Activated naive CD8-positive, alpha-beta T cell (primary cell): ENCODE results near the gene PKD2L1.
"Not testable (repeated sequence)": the region's sequence is repeated elsewhere in the genome, so short reads cannot be mapped to it uniquely, and the experiment has no call there.

Experiments
- H3K27ac Mint-ChIP-seq: one replicate; pipeline ENCODE4 v1.8.0; 2021; ENCODE audit warnings: mixed read lengths
- H3K27me3 Mint-ChIP-seq: one replicate; pipeline ENCODE4 v1.8.0; 2021; ENCODE audit warnings: mixed read lengths
- H3K36me3 Mint-ChIP-seq: one replicate; pipeline ENCODE4 v1.8.0; 2021; ENCODE audit warnings: mixed read lengths
- H3K4me1 Mint-ChIP-seq: one replicate; pipeline ENCODE4 v1.8.0; 2021; ENCODE audit warnings: low read depth, mixed read lengths
- H3K4me3 Mint-ChIP-seq: one replicate; pipeline ENCODE4 v1.8.0; 2021; ENCODE audit warnings: mild to moderate bottlenecking, mixed read lengths
- H3K9me3 Mint-ChIP-seq: one replicate; pipeline ENCODE4 v1.8.0; 2021; ENCODE audit warnings: low read depth, mixed read lengths

The PKD2L1 gene

GRCh38 chr10:100327007-100327717 is 2.9 kb downstream of the PKD2L1 start:
- peak overlapping the region; percentile 46 for H3K27ac Mint-ChIP-seq
- no peaks in the 10 kb centered on the region for H3K9me3 Mint-ChIP-seq
- no peaks in the 10 kb centered on the region for H3K27me3 Mint-ChIP-seq
- no peak overlapping the region for H3K4me3 Mint-ChIP-seq
- H3K36me3 Mint-ChIP-seq, result no peaks in the 10 kb centered on the region
- peaks cover 12% of the 10 kb centered on the region for H3K4me1 Mint-ChIP-seq

DNA sequence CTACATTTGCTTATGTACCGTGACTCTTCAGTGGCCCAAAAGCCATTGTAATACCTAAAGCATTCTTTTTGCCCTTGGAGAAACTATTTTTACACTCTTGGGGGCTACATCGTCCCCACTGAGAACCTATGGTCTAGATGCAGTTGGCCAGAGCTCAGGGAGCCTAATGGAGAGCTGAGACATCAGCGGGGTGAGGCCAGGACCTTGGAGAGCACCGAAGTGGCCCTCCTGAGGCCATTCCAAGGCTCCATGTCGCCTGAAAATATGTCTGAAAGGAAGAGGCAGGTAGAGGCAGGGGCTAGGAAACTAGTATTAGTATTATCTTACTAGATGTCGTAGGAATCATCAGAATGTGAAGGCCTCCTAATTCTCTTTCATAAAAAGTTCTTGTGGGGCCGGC is 4.9 kb downstream of the PKD2L1 start:
- Mint-ChIP-seq H3K36me3 (no peaks in the 10 kb centered on the region), H3K4me1 (peaks cover 12% of the 10 kb centered on the region), H3K9me3 (no peaks in the 10 kb centered on the region), H3K27me3 (no peaks in the 10 kb centered on the region), H3K27ac (no peak overlapping the region), H3K4me3 (no peak overlapping the region)

- Mint-ChIP-seq H3K4me3 (no peak overlapping the region), H3K9me3 (no peaks in the 10 kb centered on the region), H3K27ac (no peak overlapping the region), H3K36me3 (no peaks in the 10 kb centered on the region), H3K27me3 (peaks cover 10% of the 10 kb centered on the region), H3K4me1 (no peaks in the 10 kb centered on the region)
These were observed 10.2 kb downstream of the PKD2L1 start for GRCh38 chr10:100319707-100320402.

DNA sequence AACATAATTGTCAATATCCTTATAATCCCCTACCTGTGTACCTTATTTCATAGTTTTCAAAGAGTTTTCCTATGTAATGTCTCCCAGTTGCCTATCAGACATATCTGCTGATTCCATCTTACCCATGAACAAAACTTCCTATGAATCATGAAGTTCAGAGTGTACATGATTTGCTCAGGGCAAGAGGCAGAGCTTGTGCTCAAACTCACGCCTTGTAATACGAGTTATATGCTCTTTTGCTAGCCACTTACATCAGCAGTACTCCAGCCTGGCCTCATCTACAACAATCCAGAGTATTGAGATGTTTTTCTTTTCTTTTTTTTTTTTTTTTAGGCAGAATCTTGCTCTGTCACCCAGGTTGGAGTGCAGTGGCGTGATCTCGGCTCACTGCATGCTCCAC is 11.8 kb downstream of the PKD2L1 start:
- Mint-ChIP-seq H3K9me3 (no peaks in the 10 kb centered on the region), H3K27me3 (peaks cover 15% of the 10 kb centered on the region), H3K4me1 (no peaks in the 10 kb centered on the region), H3K4me3 (no peak overlapping the region), H3K27ac (no peak overlapping the region), H3K36me3 (no peaks in the 10 kb centered on the region)

DNA sequence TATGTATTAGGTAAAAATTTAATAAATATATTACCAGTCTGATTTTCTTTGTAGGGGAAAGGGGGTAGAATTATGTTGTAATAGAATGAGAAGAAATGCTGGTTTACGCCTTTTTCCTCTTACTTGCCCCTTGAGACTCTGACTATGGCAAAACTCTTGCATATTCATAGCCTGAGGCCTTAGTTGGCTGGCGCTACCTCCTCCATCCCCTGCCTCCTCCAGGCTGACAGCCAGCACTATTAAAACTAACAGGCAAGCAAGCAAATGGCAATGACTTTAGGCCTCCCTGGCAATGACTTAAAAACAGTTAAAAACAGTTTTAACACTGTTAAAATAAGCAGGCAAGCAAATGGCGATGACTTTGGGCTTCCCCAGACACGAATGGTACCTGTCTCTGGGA is 14.4 kb downstream of the PKD2L1 start:
- H3K27ac Mint-ChIP-seq, result no peak overlapping the region
- H3K4me1 Mint-ChIP-seq, result no peaks in the 10 kb centered on the region
- no peak overlapping the region for H3K4me3 Mint-ChIP-seq
- H3K27me3 Mint-ChIP-seq, result peaks cover 18% of the 10 kb centered on the region
- H3K36me3 Mint-ChIP-seq, result no peaks in the 10 kb centered on the region
- H3K9me3 Mint-ChIP-seq, result no peaks in the 10 kb centered on the region

GRCh38 chr10:100311298-100311697 is 18.7 kb downstream of the PKD2L1 start:
- H3K4me1 Mint-ChIP-seq, result no peaks in the 10 kb centered on the region
- no peak overlapping the region for H3K27ac Mint-ChIP-seq
- H3K4me3 Mint-ChIP-seq, result no peak overlapping the region
- H3K27me3 Mint-ChIP-seq, result peaks cover 17% of the 10 kb centered on the region
- no peaks in the 10 kb centered on the region for H3K9me3 Mint-ChIP-seq
- H3K36me3 Mint-ChIP-seq, result no peaks in the 10 kb centered on the region

DNA sequence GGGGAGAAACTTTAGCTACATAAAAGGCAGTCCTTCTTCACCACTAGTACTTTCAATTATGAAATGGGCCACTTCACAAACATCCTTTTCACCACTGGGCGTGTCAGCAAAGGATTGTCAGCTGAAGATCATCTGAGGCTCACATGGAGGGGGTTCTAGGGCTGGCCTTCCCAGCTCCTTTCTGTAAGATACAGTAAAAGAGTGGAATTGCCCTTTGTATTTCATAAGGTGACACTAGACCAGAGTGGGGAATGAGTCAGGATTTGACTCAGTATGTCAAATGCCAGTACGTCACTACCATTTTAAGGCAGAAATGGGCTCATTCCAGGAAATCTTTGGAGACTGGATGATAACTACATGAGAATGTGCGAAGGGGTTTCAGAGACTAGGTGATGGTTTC is 22.3 kb downstream of the PKD2L1 start:
- no peak overlapping the region for H3K27ac Mint-ChIP-seq
- no peaks in the 10 kb centered on the region for H3K9me3 Mint-ChIP-seq
- H3K4me1 Mint-ChIP-seq, result no peaks in the 10 kb centered on the region
- no peaks in the 10 kb centered on the region for H3K36me3 Mint-ChIP-seq
- peaks cover 28% of the 10 kb centered on the region for H3K27me3 Mint-ChIP-seq
- no peak overlapping the region for H3K4me3 Mint-ChIP-seq

DNA sequence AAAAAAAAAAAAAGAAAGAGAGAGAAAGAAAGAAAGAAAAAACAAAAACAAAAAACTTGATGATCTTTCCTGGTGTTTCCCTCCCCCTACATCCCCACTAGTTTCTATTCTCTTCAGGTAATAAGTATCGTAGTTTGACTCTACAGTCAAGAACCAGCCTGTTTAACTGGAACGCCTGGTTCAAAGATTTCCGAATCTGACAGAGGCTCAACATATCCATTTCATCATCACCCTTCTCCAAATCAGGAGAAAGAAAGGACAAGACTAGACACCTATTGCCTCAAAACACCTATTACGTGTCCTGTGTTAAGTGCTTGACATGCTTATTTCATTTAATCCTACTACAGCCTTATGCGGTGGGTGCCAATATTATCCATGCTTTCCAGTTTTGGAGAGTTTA is 23.2 kb downstream of the PKD2L1 start:
- Mint-ChIP-seq H3K4me1 (no peaks in the 10 kb centered on the region), H3K27me3 (peaks cover 28% of the 10 kb centered on the region), H3K9me3 (no peaks in the 10 kb centered on the region), H3K36me3 (no peaks in the 10 kb centered on the region), H3K4me3 (no peak overlapping the region), H3K27ac (no peak overlapping the region)

DNA sequence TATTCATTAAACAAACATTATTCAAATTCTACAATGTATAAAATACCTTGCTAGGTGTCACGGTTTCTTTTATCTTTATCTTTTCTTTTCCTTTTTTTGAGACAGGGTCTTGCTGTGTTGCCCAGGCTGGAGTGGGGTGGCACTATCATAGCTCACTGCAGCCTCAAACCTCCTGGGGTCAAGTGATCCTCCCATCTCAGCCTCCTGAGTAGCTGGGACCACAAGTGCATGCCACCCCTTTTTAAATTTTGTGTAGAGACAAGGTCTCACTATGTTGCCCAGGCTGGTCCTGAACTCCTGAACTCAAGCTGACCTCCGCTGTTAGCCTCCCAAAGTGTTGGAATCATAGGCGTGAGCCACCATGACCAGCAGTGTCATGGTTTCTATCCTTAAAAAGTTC is 25.6 kb downstream of the PKD2L1 start:
- Mint-ChIP-seq H3K4me1 (no peaks in the 10 kb centered on the region), H3K9me3 (no peaks in the 10 kb centered on the region), H3K36me3 (no peaks in the 10 kb centered on the region), H3K4me3 (no peak overlapping the region), H3K27me3 (peaks cover 36% of the 10 kb centered on the region), H3K27ac (no peak overlapping the region)

DNA sequence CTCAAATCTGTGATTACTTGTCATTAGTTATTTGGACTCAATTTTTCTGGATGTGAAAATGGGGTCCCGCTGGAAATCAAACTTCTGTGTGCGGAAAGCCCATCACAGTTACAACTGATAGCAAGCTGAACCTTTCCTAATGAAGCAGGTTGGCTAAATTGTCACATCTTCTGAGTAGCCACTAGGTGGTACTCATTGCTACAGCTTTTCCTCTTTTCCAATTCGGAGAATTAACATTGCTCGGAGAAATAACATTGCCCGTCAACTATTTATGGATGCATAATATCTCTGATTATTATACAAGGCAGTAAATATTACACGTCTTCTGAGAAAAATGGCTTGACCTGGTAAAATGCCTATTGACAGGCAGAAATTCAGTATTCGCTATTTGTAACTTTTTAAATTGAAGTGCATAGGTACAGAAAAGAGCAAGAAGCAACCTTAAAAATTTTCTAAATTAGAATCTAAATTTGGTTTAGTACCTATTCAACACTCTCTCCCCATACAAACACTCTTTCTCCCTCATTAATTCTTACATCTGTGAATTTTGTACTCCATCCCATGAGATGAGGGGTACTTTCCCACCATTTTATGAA is 26.2 kb downstream of the PKD2L1 start:
- Mint-ChIP-seq H3K27me3 (peaks cover 36% of the 10 kb centered on the region), H3K9me3 (no peaks in the 10 kb centered on the region), H3K27ac (no peak overlapping the region), H3K4me3 (no peak overlapping the region), H3K36me3 (no peaks in the 10 kb centered on the region), H3K4me1 (no peaks in the 10 kb centered on the region)

DNA sequence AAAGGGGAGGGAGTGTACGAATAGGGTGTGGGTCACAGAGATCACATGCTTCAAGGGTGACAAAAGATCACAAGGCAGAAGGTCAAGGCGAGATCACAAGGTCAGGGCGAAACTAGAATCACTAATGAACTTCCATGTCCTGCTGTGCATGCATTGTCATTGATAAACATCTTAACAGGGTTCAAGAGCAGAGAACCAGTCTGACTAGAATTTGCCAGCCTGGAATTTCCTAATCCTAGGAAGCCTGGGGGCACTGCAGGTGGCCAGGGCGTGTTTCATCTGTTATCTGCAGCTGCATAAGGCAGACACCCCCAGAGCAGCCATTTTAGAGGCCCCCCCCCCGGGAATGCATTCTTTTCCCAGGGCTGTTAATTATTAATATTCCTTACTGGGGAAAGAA is 28.9 kb downstream of the PKD2L1 start:
- H3K27me3 Mint-ChIP-seq, result peaks cover 39% of the 10 kb centered on the region
- H3K4me3 Mint-ChIP-seq, result not testable (repeated sequence)

GRCh38 chr10:100297242-100297641 is 32.8 kb downstream of the PKD2L1 start:
- no peak overlapping the region for H3K27ac Mint-ChIP-seq
- H3K27me3 Mint-ChIP-seq, result peaks cover 29% of the 10 kb centered on the region
- no peaks in the 10 kb centered on the region for H3K9me3 Mint-ChIP-seq
- H3K4me1 Mint-ChIP-seq, result no peaks in the 10 kb centered on the region
- H3K4me3 Mint-ChIP-seq, result no peak overlapping the region
- no peaks in the 10 kb centered on the region for H3K36me3 Mint-ChIP-seq

More for the DNA sequence above, 28.9 kb downstream of the PKD2L1 start:
- H3K36me3 Mint-ChIP-seq, H3K9me3 Mint-ChIP-seq, H3K4me1 Mint-ChIP-seq, H3K27ac Mint-ChIP-seq: not testable (repeated sequence)

DNA sequence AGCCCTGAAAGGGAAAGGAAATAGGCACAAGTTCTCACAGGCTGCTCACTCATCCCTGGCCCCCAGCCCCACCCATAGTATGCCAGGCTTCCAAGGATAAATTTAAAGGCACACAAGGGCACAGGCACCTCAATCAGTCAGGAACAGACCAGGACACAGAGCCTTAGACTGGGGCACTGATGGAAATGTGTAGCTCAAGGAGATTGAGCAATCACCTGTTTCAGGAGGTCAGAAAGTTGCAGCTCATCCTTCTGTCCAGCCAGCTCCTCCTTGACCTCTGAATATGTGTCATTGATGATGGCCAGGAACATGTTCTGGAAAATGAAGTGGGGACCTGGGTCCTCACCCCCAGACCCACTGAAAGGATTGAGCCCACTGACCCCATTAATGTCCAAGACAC is 37.0 kb downstream of the PKD2L1 start:
- Mint-ChIP-seq H3K27me3 (peaks cover 21% of the 10 kb centered on the region), H3K4me1 (no peaks in the 10 kb centered on the region), H3K36me3 (no peaks in the 10 kb centered on the region), H3K4me3 (no peak overlapping the region), H3K27ac (no peak overlapping the region), H3K9me3 (no peaks in the 10 kb centered on the region)

- H3K27ac Mint-ChIP-seq, H3K4me1 Mint-ChIP-seq, H3K9me3 Mint-ChIP-seq, H3K36me3 Mint-ChIP-seq, H3K4me3 Mint-ChIP-seq: not testable (repeated sequence)
- peaks cover 21% of the 10 kb centered on the region for H3K27me3 Mint-ChIP-seq
These were observed 37.7 kb downstream of the PKD2L1 start for GRCh38 chr10:100292300-100292699.

GRCh38 chr10:100291356-100291755 is 38.7 kb downstream of the PKD2L1 start:
- H3K4me3 Mint-ChIP-seq, result no peak overlapping the region
- H3K27ac Mint-ChIP-seq, result no peak overlapping the region
- no peaks in the 10 kb centered on the region for H3K36me3 Mint-ChIP-seq

More at GRCh38 chr10:100291356-100291755, 38.7 kb downstream of the PKD2L1 start:
- no peaks in the 10 kb centered on the region for H3K9me3 Mint-ChIP-seq
- H3K4me1 Mint-ChIP-seq, result peaks cover 11% of the 10 kb centered on the region
- peaks cover 13% of the 10 kb centered on the region for H3K27me3 Mint-ChIP-seq
